HepG2 (cell line): ENCODE measurements around the gene CASZ1. TPM values are rescaled to one million over a fixed set of nuclear protein-coding genes. Genes with fewer than 3 reads are reported as not detected.

Experiments used
- ATAC-seq: fragments of 200-7000 bp; cut with Tn5 transposase; 3 replicates; pipeline ENCODE4 v1.9.1; 2020; ENCODE audit warnings: mild to moderate bottlenecking, moderate library complexity
- BruUV-seq: library from RNA; stranded (reverse); fragments of 400-500 nt; replicated peaks from 2 replicates; lab custom pipeline; 2021; lab: Mats Ljungman, UMichigan
- CTCF ChIA-PET: fragments of 300-600 bp; formaldehyde crosslinking; extraction: SDS; loops from one replicate; lab custom pipeline; 2021; ENCODE audit warnings: low total read pairs, inconsistent platforms, low intra/inter-chr PET ratio; lab: Yijun Ruan, JAX
- POLR2A ChIA-PET: fragments of 350-600 bp; sonication (Branson Sonifier 250); formaldehyde crosslinking; loops from one replicate; lab custom pipeline; 2020; ENCODE audit warnings: antibody characterized with exemption, inconsistent platforms; lab: Yijun Ruan, JAX
- DNase-seq: peaks from one replicate; pipeline ENCODE4 v3.0.0-alpha.2; 2015; ENCODE audit warnings: low spot score
- FAIRE-seq: peaks from 3 replicates; lab custom pipeline; 2011; peaks lifted over from hg19 to GRCh38; lab: Jason Lieb, UNC
- H2AFZ ChIP-seq: one replicate; pipeline ENCODE4 v1.6.1; 2011; ENCODE audit warnings: low read length, inconsistent platforms
- H3K27ac ChIP-seq: fragments of 300-600 bp; 3 replicates; pipeline ENCODE4 v1.8.0; 2011; ENCODE audit warnings: mixed run types, mild to moderate bottlenecking, mixed read lengths, low read length, inconsistent platforms; ENCODE audit not compliant: insufficient read depth; ENCODE audit errors: extremely low read length
- H3K27me3 ChIP-seq, 2 experiments: fragments of 200-600 bp in 1 of 2; 2 replicates in 1 of 2; 3 replicates in 1 of 2; pipeline versions ENCODE4 v1.6.0 to v1.8.0; 2011; ENCODE audit warnings: low read length in 2 of 2, mild to moderate bottlenecking in 2 of 2, moderate library complexity in 2 of 2, inconsistent platforms in 1 of 2; ENCODE audit not compliant: insufficient read depth in 2 of 2, control insufficient read depth in 1 of 2
- H3K36me3 ChIP-seq, 2 experiments: fragments of 200-600 bp in 1 of 2; replicated peaks in 1 of 2; 2 replicates in 1 of 2; 3 replicates in 1 of 2; pipeline versions ENCODE4 v1.5.1 to v1.8.0; 2011; ENCODE audit warnings: low read length in 2 of 2, inconsistent platforms in 1 of 2; ENCODE audit not compliant: insufficient read depth in 2 of 2, control insufficient read depth in 1 of 2
- H3K4me1 ChIP-seq: 2 replicates; pipeline ENCODE4 v1.5.1; 2012; ENCODE audit warnings: low read length, inconsistent platforms; ENCODE audit not compliant: insufficient read depth
- H3K4me2 ChIP-seq: 2 replicates; pipeline ENCODE4 v1.6.0; 2011; ENCODE audit warnings: low read depth, low read length, inconsistent platforms
- H3K4me3 ChIP-seq, 3 experiments: fragments of 200-600 bp in 1 of 3; sonication (generic), shearing (Covaris generic) in 1 of 3; replicated peaks in 1 of 3; 2 replicates each; pipeline ENCODE4 v1.5.1; 2011 to 2016; ENCODE audit warnings: low read length in 3 of 3, inconsistent platforms in 2 of 3, low read depth in 2 of 3, mild to moderate bottlenecking in 2 of 3, control low read depth in 1 of 3, mixed read lengths in 1 of 3; ENCODE audit not compliant: insufficient read depth in 1 of 3
- H3K79me2 ChIP-seq: one replicate; pipeline ENCODE4 v1.6.1; 2011; ENCODE audit warnings: low read length, inconsistent platforms; ENCODE audit not compliant: insufficient read depth
- H3K9ac ChIP-seq: 2 replicates; pipeline ENCODE4 v1.6.0; 2011; ENCODE audit warnings: mild to moderate bottlenecking, low read depth, low read length, inconsistent platforms; ENCODE audit not compliant: insufficient read depth
- H3K9me3 ChIP-seq: 2 replicates; pipeline ENCODE4 v1.5.1; 2012; ENCODE audit warnings: mild to moderate bottlenecking, low read length
- H4K20me1 ChIP-seq: 2 replicates; pipeline ENCODE4 v1.6.0; 2011; ENCODE audit warnings: inconsistent platforms, mild to moderate bottlenecking, low read length, moderate library complexity; ENCODE audit not compliant: insufficient read depth
- KLF15 ChIP-seq: sonication (generic); formaldehyde crosslinking; IDR thresholded peaks from 2 replicates; pipeline ENCODE4 v1.8.1; 2023; ENCODE audit warnings: borderline replicate concordance, mild to moderate bottlenecking, inconsistent platforms, missing genetic modification reagents, mixed read lengths
- LBX2 ChIP-seq: sonication (generic); formaldehyde crosslinking; IDR thresholded peaks from 2 replicates; pipeline ENCODE4 v1.5.0; 2020; ENCODE audit warnings: missing genetic modification reagents, mild to moderate bottlenecking, borderline replicate concordance
- PATZ1 ChIP-seq: sonication (generic); formaldehyde crosslinking; IDR thresholded peaks from 2 replicates; pipeline ENCODE4 v1.4.0; 2020; ENCODE audit warnings: missing genetic modification reagents
- PRDM10 ChIP-seq: sonication (generic); formaldehyde crosslinking; IDR thresholded peaks from 2 replicates; pipeline ENCODE4 v1.4.0; 2020; ENCODE audit warnings: low read depth, missing genetic modification reagents
- PTBP1 ChIP-seq: fragments of 200-400 bp; formaldehyde crosslinking; IDR thresholded peaks from 2 replicates; pipeline ENCODE4 v1.6.1; 2018; ENCODE audit warnings: low read length, low read depth; ENCODE audit not compliant: poor library complexity, severe bottlenecking
- SPEN ChIP-seq: sonication (generic); formaldehyde crosslinking; IDR thresholded peaks from 2 replicates; pipeline ENCODE4 v1.5.1; 2020; ENCODE audit warnings: low read depth, mild to moderate bottlenecking, missing genetic modification reagents
- ZNF280B ChIP-seq: sonication (generic); formaldehyde crosslinking; IDR thresholded peaks from 2 replicates; pipeline ENCODE4 v1.5.0; 2020; ENCODE audit warnings: missing genetic modification reagents, mild to moderate bottlenecking, borderline replicate concordance
- WGBS: methylation state at CpG from one replicate; pipeline ENCODE4 v1.1.6; 2017; ENCODE audit warnings: low lambda C conversion rate; 5-methylcytosine and 5-hydroxymethylcytosine counted together
- in situ Hi-C: cut with HindIII; loops from 2 replicates; pipeline ENCODE4 v1.10.0; 2017; ENCODE audit warnings: low pct_unique_long_range_greater_than_20kb; ENCODE audit not compliant: extremely low pct_ligation_motif_present
- intact Hi-C: fragments of 100-400 bp; cut with micrococcal nuclease; formaldehyde crosslinking; loops from one replicate; pipeline ENCODE4 v1.10.0; 2022; ENCODE audit not compliant: unreplicated experiment
- polyA plus RNA-seq, 8 experiments: library from polyadenylated mRNA; depleted of rRNA in 3 of 8; stranded (reverse) in 7 of 8; unstranded in 1 of 8; fragments of >200 nt; fragmentation: Illumina TruSeq in 4 of 8; extraction: Trizol in 4 of 8; gene quantifications; 2 replicates each; pipeline versions ENCODE4 v1.2.1 to v1.2.3, GENCODE V29; 2011 to 2016; ENCODE audit warnings: low read depth in 4 of 8, missing spikeins in 1 of 8, mixed read lengths in 1 of 8; ENCODE audit not compliant: insufficient read depth in 1 of 8
- total RNA-seq, 5 experiments: library from RNA; depleted of rRNA; stranded (reverse); fragments of >200 nt; fragmentation: Illumina TruSeq; extraction: Trizol; gene quantifications; 2 replicates each; pipeline ENCODE4 v1.2.3, GENCODE V29; 2016; ENCODE audit warnings: low read depth in 1 of 5

CASZ1 gene
- total and polyA plus RNA-seq, 2 of the 13 experiments (the other 11 are each of a cell fraction or from before 2014, with no cell fraction given): 1.9 to 3.7 TPM

- in situ Hi-C loops (no loop called here), intact Hi-C loops (no loop called here)
- Histone ChIP-seq H3K9ac (no peak overlapping the region), H3K4me3 (no peak overlapping the region), H3K4me2 (no peak overlapping the region), H3K36me3 (no peaks in the 10 kb centered on the region), H4K20me1 (no peaks in the 10 kb centered on the region), H3K27ac (no peak overlapping the region), H3K4me1 (no peaks in the 10 kb centered on the region), H3K9me3 (no peaks in the 10 kb centered on the region), H3K27me3 (no peaks in the 10 kb centered on the region), H3K79me2 (no peaks in the 10 kb centered on the region), H2AFZ (no peak overlapping the region)
- no peak for DNase-seq
- ATAC-seq: no peak
- BruUV-seq: no TSS peak
- 91% methylated on average over 11 of the region's 15 CpGs for WGBS
- CTCF ChIA-PET: no interaction called here
- POLR2A ChIA-PET: no interaction called here
- TF ChIP-seq PRDM10 (CRISPR knock-in tag) (no peak), ZNF280B (CRISPR knock-in tag) (no peak), PATZ1 (CRISPR knock-in tag) (no peak), KLF15 (CRISPR knock-in tag) (no peak), PTBP1 (no peak), LBX2 (no peak), SPEN (CRISPR knock-in tag) (no peak)
- FAIRE-seq: no peak
Measured at GRCh38 chr1:10656431-10656830, 140.0 kb downstream of the CASZ1 start.
